Caco-2 (cell line): ENCODE data around the gene SHB. TPM values are rescaled to one million over a fixed set of nuclear protein-coding genes. Genes with fewer than 3 reads are reported as not detected.

Source experiments
- BruUV-seq: library from RNA; stranded (reverse); fragments of 400-500 nt; replicated peaks from 2 replicates; lab custom pipeline; 2021; lab: Mats Ljungman, UMichigan
- CTCF ChIA-PET: fragments of 300-600 bp; sonication (Branson Sonifier 250); formaldehyde crosslinking; loops from one replicate; lab custom pipeline; 2022; ENCODE audit warnings: antibody characterized with exemption; lab: Charles Lee
- POLR2A ChIA-PET: fragments of 300-600 bp; sonication (Branson Sonifier 250); formaldehyde crosslinking; loops from one replicate; lab custom pipeline; 2022; ENCODE audit warnings: antibody characterized with exemption; lab: Charles Lee
- DNase-seq, 2 experiments: peaks; one replicate each; pipeline versions ENCODE4 v3.0.0 to v3.0.0-alpha.2; 2020 to 2022
- H3K27me3 ChIP-seq: replicated peaks from 2 replicates; pipeline ENCODE4 v1.6.0; 2011; ENCODE audit warnings: low read length; ENCODE audit not compliant: control insufficient read depth, insufficient read depth
- H3K36me3 ChIP-seq: 2 replicates; pipeline ENCODE4 v1.5.1; 2011; ENCODE audit warnings: low read length; ENCODE audit not compliant: control insufficient read depth, insufficient read depth
- H3K4me1 ChIP-seq: fragments of 250-450 bp; sonication (Bioruptor Pico); 2 replicates; pipeline ENCODE4 v1.5.1; 2020; ENCODE audit warnings: mild to moderate bottlenecking
- H3K4me3 ChIP-seq: 2 replicates; pipeline ENCODE4 v1.5.1; 2011; ENCODE audit warnings: low read depth, mild to moderate bottlenecking, control low read depth, low read length
- H3K9me3 ChIP-seq: fragments of 250-450 bp; sonication (Bioruptor Pico); 2 replicates; pipeline ENCODE4 v1.5.1; 2020; ENCODE audit warnings: mild to moderate bottlenecking, moderate library complexity
- H3K27ac Mint-ChIP-seq: one replicate; pipeline ENCODE4 v1.8.0; 2022; ENCODE audit warnings: mixed read lengths; ENCODE audit not compliant: unreplicated experiment
- H3K27me3 Mint-ChIP-seq: one replicate; pipeline ENCODE4 v1.8.0; 2022; ENCODE audit warnings: mixed read lengths; ENCODE audit not compliant: insufficient read depth, unreplicated experiment
- H3K36me3 Mint-ChIP-seq: one replicate; pipeline ENCODE4 v1.8.0; 2022; ENCODE audit warnings: mild to moderate bottlenecking, mixed read lengths; ENCODE audit not compliant: insufficient read depth, unreplicated experiment
- H3K4me1 Mint-ChIP-seq: one replicate; pipeline ENCODE4 v1.8.0; 2022; ENCODE audit warnings: low read depth, mixed read lengths; ENCODE audit not compliant: unreplicated experiment
- H3K4me3 Mint-ChIP-seq: one replicate; pipeline ENCODE4 v1.8.0; 2022; ENCODE audit warnings: mild to moderate bottlenecking, moderate library complexity, mixed read lengths; ENCODE audit not compliant: unreplicated experiment
- H3K9me3 Mint-ChIP-seq: one replicate; pipeline ENCODE4 v1.8.0; 2022; ENCODE audit warnings: mixed read lengths; ENCODE audit not compliant: unreplicated experiment
- intact Hi-C: fragments of 100-400 bp; cut with micrococcal nuclease; formaldehyde crosslinking; loops from one replicate; pipeline ENCODE4 v1.10.0; 2022; ENCODE audit not compliant: unreplicated experiment
- total RNA-seq: library from RNA; stranded (reverse); gene quantifications from 2 replicates; pipeline ENCODE4 v1.2.3, GENCODE V29; 2022
- TF ChIP-seq, protein P1 (sequence below), 2 experiments: fragments of 200-600 bp in 1 of 2; IDR thresholded peaks; 1 replicate in 1 of 2; 2 replicates in 1 of 2; pipeline versions ENCODE4 v1.5.1 to v1.8.0; 2011 to 2022; ENCODE audit warnings: antibody characterized with exemption in 1 of 2, control low read depth in 1 of 2, inconsistent platforms in 1 of 2, low read depth in 1 of 2, low read length in 1 of 2, mild to moderate bottlenecking in 1 of 2, moderate library complexity in 1 of 2; ENCODE audit not compliant: insufficient read depth in 1 of 2, severe bottlenecking in 1 of 2, unreplicated experiment in 1 of 2

SHB gene
- total RNA-seq, 1 experiment from 2014 or later: 18.3 TPM

DNA sequence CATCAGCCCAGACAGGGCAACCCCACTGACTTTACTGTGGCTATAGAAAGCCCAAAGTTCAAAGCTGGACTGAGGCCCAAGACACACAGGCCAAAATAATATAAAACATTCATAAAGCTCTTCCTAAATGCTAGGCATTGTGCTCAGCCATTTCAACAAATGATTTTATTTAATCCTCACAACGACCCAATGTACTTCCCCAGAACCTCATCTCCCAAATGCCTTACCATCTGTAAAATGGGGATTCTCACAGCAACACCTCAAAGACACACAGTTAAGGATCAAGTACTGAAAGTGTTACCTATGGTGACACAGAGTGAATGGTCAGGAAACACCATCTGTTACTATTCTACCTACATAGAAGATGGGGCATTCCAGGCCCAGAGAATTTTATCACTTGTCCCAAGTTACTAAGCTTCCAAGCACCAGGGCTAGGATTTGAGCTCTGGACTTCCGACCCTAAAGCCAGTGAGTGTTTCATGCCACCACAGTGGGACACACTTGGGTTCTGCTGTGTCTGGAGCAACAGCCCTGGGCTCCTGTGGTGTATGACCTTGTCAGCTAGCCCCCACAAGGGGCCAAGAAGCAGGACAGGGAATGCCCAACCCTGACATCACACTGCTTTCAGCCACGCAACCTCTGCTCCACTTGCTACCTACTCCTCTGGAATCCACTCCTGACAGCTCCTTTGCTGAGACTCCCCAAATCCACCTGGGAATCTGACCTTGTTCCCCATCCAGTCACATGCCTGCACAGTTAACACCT is 15.1 kb downstream of the SHB start:
- TF ChIP-seq, protein P1, sequence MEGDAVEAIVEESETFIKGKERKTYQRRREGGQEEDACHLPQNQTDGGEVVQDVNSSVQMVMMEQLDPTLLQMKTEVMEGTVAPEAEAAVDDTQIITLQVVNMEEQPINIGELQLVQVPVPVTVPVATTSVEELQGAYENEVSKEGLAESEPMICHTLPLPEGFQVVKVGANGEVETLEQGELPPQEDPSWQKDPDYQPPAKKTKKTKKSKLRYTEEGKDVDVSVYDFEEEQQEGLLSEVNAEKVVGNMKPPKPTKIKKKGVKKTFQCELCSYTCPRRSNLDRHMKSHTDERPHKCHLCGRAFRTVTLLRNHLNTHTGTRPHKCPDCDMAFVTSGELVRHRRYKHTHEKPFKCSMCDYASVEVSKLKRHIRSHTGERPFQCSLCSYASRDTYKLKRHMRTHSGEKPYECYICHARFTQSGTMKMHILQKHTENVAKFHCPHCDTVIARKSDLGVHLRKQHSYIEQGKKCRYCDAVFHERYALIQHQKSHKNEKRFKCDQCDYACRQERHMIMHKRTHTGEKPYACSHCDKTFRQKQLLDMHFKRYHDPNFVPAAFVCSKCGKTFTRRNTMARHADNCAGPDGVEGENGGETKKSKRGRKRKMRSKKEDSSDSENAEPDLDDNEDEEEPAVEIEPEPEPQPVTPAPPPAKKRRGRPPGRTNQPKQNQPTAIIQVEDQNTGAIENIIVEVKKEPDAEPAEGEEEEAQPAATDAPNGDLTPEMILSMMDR (IDR thresholded peaks at IDR 0.05; ENCODE audit: insufficient read depth in 1 of 2, low read depth in 1 of 2, low read length in 1 of 2, severe bottlenecking in 1 of 2, unreplicated experiment in 1 of 2): no peak
- no peaks in the 10 kb centered on the region for H3K9me3 Mint-ChIP-seq
- H3K4me1 Mint-ChIP-seq: peaks cover 49% of the 10 kb centered on the region
- no peaks in the 10 kb centered on the region for H3K27me3 Mint-ChIP-seq
- BruUV-seq: no TSS peak
- peak overlapping the region; percentile 18 for H3K27ac Mint-ChIP-seq
- Histone ChIP-seq H3K4me1 (peaks cover 42% of the 10 kb centered on the region), H3K27me3 (no peaks in the 10 kb centered on the region), H3K36me3 (no peaks in the 10 kb centered on the region), H3K9me3 (no peaks in the 10 kb centered on the region), H3K4me3 (no peak overlapping the region)
- H3K4me3 Mint-ChIP-seq: no peak overlapping the region
- POLR2A ChIA-PET: no interaction called here
- DNase-seq: no peak
- H3K36me3 Mint-ChIP-seq: peaks cover 16% of the 10 kb centered on the region
- CTCF ChIA-PET: interaction anchor here (1.1 to 1.3 kb wide), 2 partner anchors 141 to 209 kb away, joined by 3 to 6 read pairs; no protein-coding TSS in a partner anchor
- intact Hi-C loops: no loop called here

DNA sequence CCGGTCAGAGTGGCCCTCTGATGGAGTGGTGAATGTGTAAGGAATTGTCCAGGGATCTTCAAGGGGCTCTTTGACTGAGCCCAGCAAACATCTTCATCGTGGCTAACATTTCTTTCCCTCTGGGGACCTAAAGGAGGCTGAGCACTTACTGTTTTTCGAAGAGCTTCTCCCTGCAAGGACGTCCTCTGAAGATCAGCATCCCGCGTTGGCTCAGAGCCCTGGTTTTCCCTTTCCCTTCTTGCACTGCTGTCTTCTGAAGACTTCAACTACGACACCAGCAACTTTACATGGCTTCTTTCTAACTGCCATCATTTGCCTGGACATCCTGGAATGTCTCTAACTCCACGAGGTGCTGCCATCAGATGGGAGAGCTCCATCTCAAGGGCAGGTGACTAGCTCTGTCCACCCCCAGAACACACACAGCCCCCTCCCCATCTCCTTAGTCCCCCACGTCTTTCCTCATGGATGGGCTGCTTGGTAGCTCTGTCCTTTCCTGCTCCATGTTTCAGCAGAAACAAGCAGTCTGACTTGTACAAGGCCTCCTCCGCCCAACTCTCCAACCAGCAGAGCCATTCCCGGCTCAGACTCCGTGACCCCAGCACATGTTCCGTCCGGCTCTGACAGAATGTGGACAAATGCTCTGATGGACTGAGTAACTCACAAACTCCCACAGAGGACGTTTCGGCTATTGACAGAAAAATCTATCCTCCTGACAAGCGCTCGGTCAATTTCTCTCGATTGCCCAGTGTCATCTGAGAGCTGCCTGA is 17.1 kb downstream of the SHB start:
- no peaks in the 10 kb centered on the region for H3K36me3 ChIP-seq
- peaks cover 58% of the 10 kb centered on the region for H3K4me1 ChIP-seq
- no TSS peak for BruUV-seq
- Mint-ChIP-seq H3K36me3 (peaks cover 30% of the 10 kb centered on the region), H3K9me3 (no peaks in the 10 kb centered on the region), H3K27me3 (no peaks in the 10 kb centered on the region), H3K27ac (peak overlapping the region; percentile 57), H3K4me1 (peaks cover 44% of the 10 kb centered on the region), H3K4me3 (no peak overlapping the region)
- intact Hi-C loops: no loop called here
- H3K9me3 ChIP-seq: no peaks in the 10 kb centered on the region
- no peak overlapping the region for H3K4me3 ChIP-seq
- ChIA-PET POLR2A (interaction anchor here (0.9 kb wide), 1 partner anchor 9 kb away, joined by 4 read pairs; no protein-coding TSS in a partner anchor), CTCF (interaction anchor here (1.2 kb wide), 1 partner anchor 139 kb away, joined by 3 read pairs; no protein-coding TSS in a partner anchor)
- no peak for DNase-seq
- H3K27me3 ChIP-seq: no peaks in the 10 kb centered on the region
- TF ChIP-seq, protein P1 (IDR thresholded peaks at IDR 0.05; ENCODE audit: insufficient read depth in 1 of 2, low read depth in 1 of 2, low read length in 1 of 2, severe bottlenecking in 1 of 2, unreplicated experiment in 1 of 2): no peak

DNA sequence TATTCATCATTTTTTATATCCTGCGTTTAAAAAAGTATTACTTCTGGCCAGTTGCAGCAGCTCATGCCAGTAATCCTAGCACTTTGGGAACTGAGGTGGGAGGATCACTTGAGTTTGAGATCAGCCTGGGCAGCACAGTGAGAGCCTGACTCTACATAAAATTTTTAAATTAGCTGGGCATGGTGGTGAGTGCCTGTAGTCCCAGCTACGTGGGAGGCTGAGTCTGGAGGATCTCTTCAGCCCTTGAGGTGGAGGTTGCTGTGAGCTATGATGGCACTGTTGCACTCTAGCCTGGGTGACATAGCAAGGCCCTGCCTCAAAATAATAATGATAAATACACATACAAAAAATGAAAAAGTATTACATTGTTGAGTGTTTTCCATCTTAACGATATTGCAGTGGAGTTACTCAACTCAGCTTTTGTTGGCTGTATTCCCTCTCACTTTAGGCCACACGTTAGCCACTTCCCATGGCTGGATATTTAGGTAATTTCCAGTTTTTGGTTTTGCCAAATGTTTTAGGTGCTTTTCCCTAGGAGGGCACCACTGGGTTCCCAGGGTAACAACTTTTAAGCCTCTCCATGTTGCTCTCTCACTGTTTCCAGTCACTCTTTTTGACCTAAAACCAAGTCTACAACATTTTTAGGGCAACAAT is 20.6 kb downstream of the SHB start:
- TF ChIP-seq, protein P1 (IDR thresholded peaks at IDR 0.05; ENCODE audit: insufficient read depth in 1 of 2, low read depth in 1 of 2, low read length in 1 of 2, severe bottlenecking in 1 of 2, unreplicated experiment in 1 of 2): no peak
- intact Hi-C loops: loop anchor here (5.0 kb wide), 1 partner anchor 581 kb away; the partner anchor contains the start of gene ZBTB5
- POLR2A ChIA-PET: interaction anchor here (1.9 kb wide), 1 partner anchor 24 kb away, joined by 18 read pairs; no protein-coding TSS in a partner anchor
- Histone ChIP-seq H3K9me3 (no peaks in the 10 kb centered on the region), H3K4me3 (no peak overlapping the region), H3K4me1 (peaks cover 71% of the 10 kb centered on the region), H3K36me3 (no peaks in the 10 kb centered on the region), H3K27me3 (no peaks in the 10 kb centered on the region)
- Mint-ChIP-seq H3K27ac (peak overlapping the region; percentile 100), H3K9me3 (no peaks in the 10 kb centered on the region), H3K4me1 (peaks cover 56% of the 10 kb centered on the region), H3K27me3 (no peaks in the 10 kb centered on the region), H3K4me3 (peak overlapping the region; percentile 79), H3K36me3 (peaks cover 36% of the 10 kb centered on the region)
- DNase-seq: no peak
- CTCF ChIA-PET: interaction anchor here (1.6 kb wide), 1 partner anchor 18 kb away, joined by 5 read pairs; no protein-coding TSS in a partner anchor
- no TSS peak for BruUV-seq
